ENCODE results near the gene REELD1. TPM values are rescaled to one million over a fixed set of nuclear protein-coding genes. Genes with fewer than 3 reads are reported as not detected.

REELD1 gene
- total RNA-seq, 1 experiment from 2014 or later = 0.25 TPM

GRCh38 chr4:146238107-146238506 lies 23.8 kb downstream of the REELD1 start:
- ChIA-PET RAD21 (ENCODE audit: low non-redundant PET in 1 of 2, low total read pairs in 2 of 2, uncharacterized antibody in 2 of 2, unreplicated experiment in 2 of 2) (no interaction called here), POLR2A (no interaction called here), CTCF (no interaction called here)
- Histone ChIP-seq H3K4me1 (ENCODE audit: control insufficient read depth in 1 of 2, insufficient read depth in 2 of 2, low read length in 2 of 2) (peaks cover 12 to 28% of the 10 kb centered on the region in 2 experiments), H3K4me2 (ENCODE audit: low read length) (no peak overlapping the region), H3K79me2 (ENCODE audit: insufficient read depth, low read length) (no peaks in the 10 kb centered on the region), H3K9me2 (ENCODE audit: insufficient read depth) (no peaks in the 10 kb centered on the region), H3K4me3 (replicated peaks in 1 of 2; ENCODE audit: low read depth in 1 of 2, low read length in 2 of 2) (no peak overlapping the region), H3K9ac (ENCODE audit: low read length) (no peak overlapping the region), H3K36me3 (ENCODE audit: control insufficient read depth in 1 of 2, insufficient read depth in 2 of 2, low read length in 2 of 2) (no peaks in the 10 kb centered on the region), H4K20me1 (ENCODE audit: insufficient read depth) (no peaks in the 10 kb centered on the region), H3K9me3 (ENCODE audit: control insufficient read depth in 1 of 2, insufficient read depth in 1 of 2, low read depth in 1 of 2, low read length in 2 of 2) (no peaks in the 10 kb centered on the region), H3K27ac (ENCODE audit: low read depth, low read length) (no peak overlapping the region), H3K27me3 (ENCODE audit: insufficient read depth, low read length) (no peaks in the 10 kb centered on the region), H2AFZ (ENCODE audit: low read depth, low read length, poor library complexity, severe bottlenecking) (no peak overlapping the region)
- intact Hi-C loops (cut with micrococcal nuclease) = no loop called here
- TF ChIP-seq CEBPB (IDR thresholded peaks at IDR 0.05; ENCODE audit: low read depth) (no peak), FOSL1 (IDR thresholded peaks at IDR 0.05; ENCODE audit: low read depth) (no peak), EGR1 (IDR thresholded peaks at IDR 0.05; ENCODE audit: low read depth) (no peak), JUND (IDR thresholded peaks at IDR 0.05) (no peak), ELF1 (IDR thresholded peaks at IDR 0.05; ENCODE audit: borderline replicate concordance, low read depth) (no peak), CTCF (IDR thresholded peaks at IDR 0.05 in 2 of 3, conservative IDR thresholded peaks at IDR 0.05 in 1 of 3; ENCODE audit: borderline replicate concordance in 1 of 3, insufficient read depth in 1 of 3, low read depth in 2 of 3, low read length in 2 of 3) (no peak), SIN3A (IDR thresholded peaks at IDR 0.05; ENCODE audit: low read depth) (no peak), EZH2 (IDR thresholded peaks at IDR 0.05) (no peak), MAX (IDR thresholded peaks at IDR 0.05) (no peak), POLR2A (IDR thresholded peaks at IDR 0.05; ENCODE audit: borderline replicate concordance, extremely low read depth, insufficient read depth, insufficient read length) (no peak), ATF3 (IDR thresholded peaks at IDR 0.05) (no peak), CBX3 (IDR thresholded peaks at IDR 0.05; ENCODE audit: low read depth) (no peak), POLR2AphosphoS5 (IDR thresholded peaks at IDR 0.05; ENCODE audit: low read depth, low read length) (no peak), TCF7L2 (IDR thresholded peaks at IDR 0.05; ENCODE audit: borderline replicate concordance, extremely low read depth, insufficient read depth, insufficient read length) (no peak), ZBTB33 (IDR thresholded peaks at IDR 0.05; ENCODE audit: extremely low read depth, insufficient replicate concordance, low read length) (no peak)
- no peak for DNase-seq (ENCODE audit: low read depth, low spot score)
- no peak for ATAC-seq
- BruUV-seq (replicated peaks) = no TSS peak

All from HCT116 (cell line).